GM12874 (cell line): Measurements from ENCODE around the gene DOCK8.

Experiments
- CTCF ChIP-seq: IDR thresholded peaks from 2 replicates; pipeline ENCODE4 v1.5.1; 2011; ENCODE audit warnings: low read depth, mild to moderate bottlenecking, control low read depth, low read length, moderate library complexity; ENCODE audit not compliant: insufficient read depth

Gene DOCK8

GRCh38 chr9:254516-254915, 39.9 kb downstream of the DOCK8 start:
- TF ChIP-seq CTCF: no peak

GRCh38 chr9:257957-258356, 43.3 kb downstream of the DOCK8 start:
- TF ChIP-seq CTCF: no peak

- no peak for TF ChIP-seq CTCF
Measured at GRCh38 chr9:259405-260404, 45.0 kb downstream of the DOCK8 start.

- no peak for TF ChIP-seq CTCF
Measured at GRCh38 chr9:264231-264630, 49.6 kb downstream of the DOCK8 start.

- TF ChIP-seq CTCF: no peak
Measured at GRCh38 chr9:265209-265870, 50.7 kb downstream of the DOCK8 start.

- TF ChIP-seq CTCF: no peak
Measured at GRCh38 chr9:266228-266627, 51.6 kb downstream of the DOCK8 start.

- TF ChIP-seq CTCF: no peak
Measured at GRCh38 chr9:268616-269015, 54.0 kb downstream of the DOCK8 start.
